GM19351 (cell line): Measurements from ENCODE around the gene KCNT2.

ENCODE experiments used
- ATAC-seq: cut with Tn5 transposase; IDR thresholded peaks from one replicate; pipeline ENCODE4 v1.9.1; 2021; ENCODE audit warnings: mild to moderate bottlenecking, moderate library complexity; ENCODE audit not compliant: unreplicated experiment

KCNT2 gene

GRCh38 chr1:196450143-196451095 lies 157.8 kb downstream of the KCNT2 start:
- ATAC-seq: no peak

- ATAC-seq: no peak
These were observed 158.8 kb downstream of the KCNT2 start for GRCh38 chr1:196449460-196449859.

GRCh38 chr1:196445775-196446174 lies 162.5 kb downstream of the KCNT2 start:
- no peak for ATAC-seq

- no peak for ATAC-seq
These were observed 163.6 kb downstream of the KCNT2 start for GRCh38 chr1:196444634-196445033.

GRCh38 chr1:196442366-196442765 lies 165.9 kb downstream of the KCNT2 start:
- ATAC-seq: no peak

- no peak for ATAC-seq
These were observed 167.5 kb downstream of the KCNT2 start for GRCh38 chr1:196440711-196441110.

- no peak for ATAC-seq
These were observed 169.9 kb downstream of the KCNT2 start for GRCh38 chr1:196438329-196438728.

GRCh38 chr1:196437671-196438070 lies 170.6 kb downstream of the KCNT2 start:
- ATAC-seq: no peak

GRCh38 chr1:196433000-196433399 lies 175.2 kb downstream of the KCNT2 start:
- ATAC-seq: no peak

GRCh38 chr1:196427976-196428734 lies 180.1 kb downstream of the KCNT2 start:
- no peak for ATAC-seq

GRCh38 chr1:196425513-196425912 lies 182.7 kb downstream of the KCNT2 start:
- ATAC-seq: no peak

GRCh38 chr1:196423612-196424011 lies 184.6 kb downstream of the KCNT2 start:
- no peak for ATAC-seq

GRCh38 chr1:196418772-196419171 lies 189.5 kb downstream of the KCNT2 start:
- no peak for ATAC-seq

- no peak for ATAC-seq
These were observed 192.3 kb downstream of the KCNT2 start for GRCh38 chr1:196415978-196416377.

GRCh38 chr1:196412326-196412725 lies 195.9 kb downstream of the KCNT2 start:
- ATAC-seq: no peak

- ATAC-seq: no peak
These were observed 197.5 kb downstream of the KCNT2 start for GRCh38 chr1:196410768-196411167.

GRCh38 chr1:196409586-196409985 lies 198.7 kb downstream of the KCNT2 start:
- ATAC-seq: no peak

GRCh38 chr1:196407358-196408051 lies 200.7 kb downstream of the KCNT2 start:
- no peak for ATAC-seq

GRCh38 chr1:196405839-196406238 lies 202.4 kb downstream of the KCNT2 start:
- ATAC-seq: no peak

- ATAC-seq: no peak
These were observed 204.2 kb downstream of the KCNT2 start for GRCh38 chr1:196403803-196404690.
